Left ventricle myocardium inferior (tissue), 1 donor: Measurements from ENCODE around the gene HPCAL1. TPM values are rescaled to one million over a fixed set of nuclear protein-coding genes. Genes with fewer than 3 reads are reported as not detected.

Experiments used
- DNase-seq: peaks from one replicate; pipeline ENCODE4 v3.0.0-alpha.2; 2020
- H3K27ac ChIP-seq: fragments of 200-600 bp; replicated peaks from 2 replicates; pipeline ENCODE4 v1.8.0; 2021
- H3K27me3 ChIP-seq: fragments of 200-600 bp; 2 replicates; pipeline ENCODE4 v1.8.0; 2021; ENCODE audit warnings: low read depth
- H3K36me3 ChIP-seq: fragments of 200-600 bp; 2 replicates; pipeline ENCODE4 v1.8.0; 2021
- H3K4me1 ChIP-seq: fragments of 200-600 bp; 2 replicates; pipeline ENCODE4 v1.8.0; 2021
- H3K4me3 ChIP-seq: fragments of 200-600 bp; 2 replicates; pipeline ENCODE4 v1.8.0; 2021; ENCODE audit warnings: mild to moderate bottlenecking, moderate library complexity
- H3K9me3 ChIP-seq: fragments of 200-600 bp; replicated peaks from 2 replicates; pipeline ENCODE4 v1.8.0; 2021
- intact Hi-C: fragments of 100-400 bp; cut with micrococcal nuclease; formaldehyde crosslinking; loops from one replicate; pipeline ENCODE4 v1.11.0; 2022
- total RNA-seq: library from RNA; stranded (reverse); fragmentation: NEBNext Ultra II Directional; extraction: Animal tissue kit (Norgen Biotek cat#: 25700); gene quantifications from one replicate; pipeline ENCODE4 v1.2.1, GENCODE V29; 2021
- TF ChIP-seq, protein P1 (sequence below): fragments of 200-600 bp; IDR thresholded peaks from 2 replicates; pipeline ENCODE4 v1.8.0; 2021; ENCODE audit warnings: antibody characterized with exemption, mild to moderate bottlenecking, borderline replicate concordance
- donor health status: DM: no; HTN: yes; CAD: no; lungs with severe emphysema.

Gene HPCAL1
- total RNA-seq, 1 donor from 2014 or later = 29.4 TPM

DNA sequence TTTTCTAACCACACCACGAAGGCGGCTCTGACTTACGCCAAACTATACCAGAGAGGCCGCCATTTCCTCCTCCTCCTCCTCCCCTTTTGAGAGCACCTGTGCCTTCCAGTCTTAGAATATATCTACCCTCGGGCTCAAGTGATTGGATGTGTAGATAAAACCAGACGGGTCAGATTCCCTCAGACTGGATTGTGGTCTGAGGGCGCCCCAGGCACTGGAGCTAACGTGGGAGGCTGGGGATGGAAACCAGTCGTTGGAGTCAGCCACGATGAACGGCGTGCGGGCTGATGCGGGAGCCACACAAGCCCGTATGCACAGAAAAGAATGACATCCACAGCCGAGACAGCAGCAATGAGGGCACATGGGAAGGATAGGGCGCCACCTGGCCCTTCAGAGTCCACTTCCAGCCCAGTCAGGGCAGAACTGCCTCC, 157.7 kb downstream of the HPCAL1 start:
- TF ChIP-seq, protein P1, sequence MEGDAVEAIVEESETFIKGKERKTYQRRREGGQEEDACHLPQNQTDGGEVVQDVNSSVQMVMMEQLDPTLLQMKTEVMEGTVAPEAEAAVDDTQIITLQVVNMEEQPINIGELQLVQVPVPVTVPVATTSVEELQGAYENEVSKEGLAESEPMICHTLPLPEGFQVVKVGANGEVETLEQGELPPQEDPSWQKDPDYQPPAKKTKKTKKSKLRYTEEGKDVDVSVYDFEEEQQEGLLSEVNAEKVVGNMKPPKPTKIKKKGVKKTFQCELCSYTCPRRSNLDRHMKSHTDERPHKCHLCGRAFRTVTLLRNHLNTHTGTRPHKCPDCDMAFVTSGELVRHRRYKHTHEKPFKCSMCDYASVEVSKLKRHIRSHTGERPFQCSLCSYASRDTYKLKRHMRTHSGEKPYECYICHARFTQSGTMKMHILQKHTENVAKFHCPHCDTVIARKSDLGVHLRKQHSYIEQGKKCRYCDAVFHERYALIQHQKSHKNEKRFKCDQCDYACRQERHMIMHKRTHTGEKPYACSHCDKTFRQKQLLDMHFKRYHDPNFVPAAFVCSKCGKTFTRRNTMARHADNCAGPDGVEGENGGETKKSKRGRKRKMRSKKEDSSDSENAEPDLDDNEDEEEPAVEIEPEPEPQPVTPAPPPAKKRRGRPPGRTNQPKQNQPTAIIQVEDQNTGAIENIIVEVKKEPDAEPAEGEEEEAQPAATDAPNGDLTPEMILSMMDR = no peak
- no peaks in the 10 kb centered on the region for H3K27me3 ChIP-seq
- intact Hi-C loops = no loop called here

DNA sequence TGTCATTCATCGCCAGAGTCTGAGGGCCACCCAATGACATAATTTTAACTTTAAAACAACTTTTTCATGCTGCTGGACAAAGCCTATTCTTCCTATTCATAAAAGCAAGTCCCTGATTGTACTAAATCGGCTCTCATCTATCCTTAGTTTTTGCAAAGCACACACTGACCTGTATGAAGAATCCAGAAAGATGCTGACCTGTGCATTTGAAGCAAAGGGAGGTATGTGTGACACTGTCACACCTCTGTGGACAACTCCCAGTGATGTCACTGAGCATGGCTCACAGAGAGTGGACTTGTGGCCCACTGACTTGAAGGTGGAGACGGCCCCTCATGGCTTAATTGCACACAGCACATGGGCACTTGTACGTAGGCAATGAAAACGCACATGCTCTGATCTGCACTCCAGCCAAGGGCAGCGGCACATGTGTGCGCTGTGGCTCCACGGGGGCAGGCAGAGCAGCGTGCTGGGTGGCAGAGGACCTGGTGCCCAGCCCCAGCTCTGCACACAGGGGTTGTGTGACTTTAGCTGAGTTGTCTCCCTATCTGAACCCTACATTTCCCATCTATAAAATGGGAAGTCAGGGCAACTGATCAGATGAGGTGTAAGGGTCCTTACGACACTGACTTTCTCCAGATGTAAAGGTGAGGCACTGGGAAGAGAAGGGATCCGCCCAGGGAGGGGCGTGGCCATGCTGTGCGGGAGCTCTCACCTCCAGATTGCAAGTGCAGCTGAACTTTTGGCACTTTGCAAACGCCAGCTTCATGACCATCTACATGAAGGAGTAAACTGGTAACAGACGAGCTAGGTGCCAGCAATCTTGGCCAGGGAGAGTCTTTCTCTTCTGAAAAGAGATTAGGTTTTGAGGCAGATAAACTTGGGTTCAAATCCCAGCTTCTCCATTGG, 159.7 kb downstream of the HPCAL1 start:
- H3K27me3 ChIP-seq = no peaks in the 10 kb centered on the region
- H3K4me1 ChIP-seq = peaks cover 10% of the 10 kb centered on the region
- TF ChIP-seq, protein P1 = no peak
- no peaks in the 10 kb centered on the region for H3K9me3 ChIP-seq
- DNase-seq = no peak
- no peak overlapping the region for H3K4me3 ChIP-seq
- intact Hi-C loops = no loop called here
- H3K27ac ChIP-seq = no peak overlapping the region
- H3K36me3 ChIP-seq = no peaks in the 10 kb centered on the region

More for the DNA sequence above, 157.7 kb downstream of the HPCAL1 start:
- Histone ChIP-seq H3K27ac (no peak overlapping the region), H3K4me3 (no peak overlapping the region), H3K36me3 (no peaks in the 10 kb centered on the region), H3K4me1 (peaks cover 11% of the 10 kb centered on the region), H3K9me3 (no peaks in the 10 kb centered on the region)
- DNase-seq = no peak

DNA sequence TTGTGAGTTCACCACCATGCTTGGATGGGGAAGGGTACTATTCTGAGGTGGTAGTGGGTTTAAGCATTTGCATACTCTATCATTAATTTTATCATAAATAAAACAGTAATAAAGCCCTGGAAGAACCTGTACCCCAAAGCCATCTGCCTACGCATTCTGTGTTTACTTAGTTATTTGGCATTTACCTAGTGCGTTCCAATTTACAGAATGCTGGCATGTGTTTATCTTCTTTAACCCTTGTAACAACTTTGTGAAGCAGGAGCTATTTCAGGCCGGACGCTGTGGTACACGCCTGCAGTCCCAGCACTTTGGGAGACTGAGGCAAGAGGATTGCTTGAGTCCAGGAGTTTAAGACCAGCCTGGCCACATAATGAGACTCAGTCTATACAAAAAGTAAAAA, 163.2 kb downstream of the HPCAL1 start:
- Histone ChIP-seq H3K4me3 (no peak overlapping the region), H3K27ac (no peak overlapping the region), H3K9me3 (no peaks in the 10 kb centered on the region), H3K36me3 (no peaks in the 10 kb centered on the region), H3K27me3 (peaks cover 7% of the 10 kb centered on the region), H3K4me1 (no peaks in the 10 kb centered on the region)
- intact Hi-C loops = no loop called here
- TF ChIP-seq, protein P1 = no peak
- DNase-seq = no peak

DNA sequence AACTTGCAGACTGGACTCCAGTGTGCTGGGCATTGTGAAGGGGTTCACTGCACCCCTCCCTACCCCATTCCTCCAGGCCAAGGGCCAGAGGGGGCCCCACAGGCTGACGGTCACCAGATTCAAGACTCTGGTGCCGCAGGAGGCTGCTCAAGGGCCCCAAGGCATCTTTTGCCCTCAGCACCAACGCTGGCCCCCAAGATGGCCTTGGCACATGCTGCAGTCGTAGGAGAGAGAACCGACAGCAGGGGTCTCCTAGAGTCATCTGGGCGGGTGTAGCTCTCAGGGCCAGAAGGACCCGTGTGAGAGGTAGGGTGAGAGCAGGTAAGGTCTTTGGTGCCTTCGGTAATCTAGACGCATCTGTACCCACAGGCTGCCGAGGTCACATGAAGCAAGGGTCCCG, 164.1 kb downstream of the HPCAL1 start:
- Histone ChIP-seq H3K4me1 (no peaks in the 10 kb centered on the region), H3K27ac (no peak overlapping the region), H3K27me3 (peaks cover 7% of the 10 kb centered on the region), H3K36me3 (no peaks in the 10 kb centered on the region), H3K9me3 (no peaks in the 10 kb centered on the region), H3K4me3 (no peak overlapping the region)
- no peak for DNase-seq
- intact Hi-C loops = no loop called here
- TF ChIP-seq, protein P1 = no peak

DNA sequence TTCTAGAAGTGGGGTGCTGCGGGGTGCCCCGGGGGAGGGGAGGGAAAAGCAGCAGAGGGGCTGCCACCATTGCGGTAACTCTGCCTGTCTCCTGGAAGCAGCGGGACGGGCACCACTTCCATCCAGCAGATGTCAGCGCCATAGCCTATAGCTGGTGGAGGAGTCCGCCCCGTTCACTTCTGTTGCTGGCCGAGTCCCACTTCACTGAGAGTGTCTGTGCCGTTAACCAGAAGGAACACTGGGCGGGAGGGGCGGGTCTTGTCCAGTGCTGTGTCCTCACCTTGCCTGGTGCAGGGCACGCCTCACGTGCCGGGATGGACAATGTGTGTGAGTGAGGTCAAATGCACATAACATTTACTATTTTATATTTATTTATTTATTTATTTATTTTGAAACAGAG, 164.7 kb downstream of the HPCAL1 start:
- H3K27me3 ChIP-seq = peaks cover 7% of the 10 kb centered on the region
- intact Hi-C loops = no loop called here
- H3K4me3 ChIP-seq = no peak overlapping the region
- no peaks in the 10 kb centered on the region for H3K4me1 ChIP-seq
- H3K27ac ChIP-seq = no peak overlapping the region
- TF ChIP-seq, protein P1 = no peak
- no peaks in the 10 kb centered on the region for H3K36me3 ChIP-seq
- DNase-seq = no peak
- H3K9me3 ChIP-seq = no peaks in the 10 kb centered on the region
